H54 (cell line): Measurements from ENCODE around the gene PROC.

Source experiments
- DNase-seq: peaks from one replicate; pipeline ENCODE4 v3.0.0; 2011; ENCODE audit warnings: low spot score, mixed read lengths; ENCODE audit not compliant: insufficient read length
- FAIRE-seq: peaks from 3 replicates; lab custom pipeline; 2011; peaks lifted over from hg19 to GRCh38; lab: Jason Lieb, UNC
- POLR2A ChIP-seq: IDR thresholded peaks from 2 replicates; pipeline ENCODE4 v1.6.1; 2011; ENCODE audit warnings: low read depth, mild to moderate bottlenecking, low read length

Gene PROC

DNA sequence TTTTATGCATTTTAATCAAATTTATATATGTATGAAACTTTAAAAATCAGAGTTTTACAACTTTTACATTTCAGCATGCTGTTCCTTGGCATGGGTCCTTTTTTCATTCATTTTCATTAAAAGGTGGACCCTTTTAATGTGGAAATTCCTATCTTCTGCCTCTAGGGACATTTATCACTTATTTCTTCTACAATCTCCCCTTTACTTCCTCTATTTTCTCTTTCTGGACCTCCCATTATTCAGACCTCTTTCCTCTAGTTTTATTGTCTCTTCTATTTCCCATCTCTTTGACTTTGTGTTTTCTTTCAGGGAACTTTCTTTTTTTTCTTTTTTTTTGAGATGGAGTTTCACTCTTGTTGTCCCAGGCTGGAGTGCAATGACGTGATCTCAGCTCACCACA, 5.7 kb downstream of the PROC start:
- no peak for FAIRE-seq
- no peak for DNase-seq
- TF ChIP-seq POLR2A = no peak

- DNase-seq (no peak), FAIRE-seq (no peak)
- TF ChIP-seq POLR2A = no peak
Observed at GRCh38 chr2:127424598-127425520, 6.6 kb downstream of the PROC start.

- DNase-seq = no peak
- FAIRE-seq = no peak
- no peak for TF ChIP-seq POLR2A
Observed at GRCh38 chr2:127425540-127426490, 7.6 kb downstream of the PROC start.

DNA sequence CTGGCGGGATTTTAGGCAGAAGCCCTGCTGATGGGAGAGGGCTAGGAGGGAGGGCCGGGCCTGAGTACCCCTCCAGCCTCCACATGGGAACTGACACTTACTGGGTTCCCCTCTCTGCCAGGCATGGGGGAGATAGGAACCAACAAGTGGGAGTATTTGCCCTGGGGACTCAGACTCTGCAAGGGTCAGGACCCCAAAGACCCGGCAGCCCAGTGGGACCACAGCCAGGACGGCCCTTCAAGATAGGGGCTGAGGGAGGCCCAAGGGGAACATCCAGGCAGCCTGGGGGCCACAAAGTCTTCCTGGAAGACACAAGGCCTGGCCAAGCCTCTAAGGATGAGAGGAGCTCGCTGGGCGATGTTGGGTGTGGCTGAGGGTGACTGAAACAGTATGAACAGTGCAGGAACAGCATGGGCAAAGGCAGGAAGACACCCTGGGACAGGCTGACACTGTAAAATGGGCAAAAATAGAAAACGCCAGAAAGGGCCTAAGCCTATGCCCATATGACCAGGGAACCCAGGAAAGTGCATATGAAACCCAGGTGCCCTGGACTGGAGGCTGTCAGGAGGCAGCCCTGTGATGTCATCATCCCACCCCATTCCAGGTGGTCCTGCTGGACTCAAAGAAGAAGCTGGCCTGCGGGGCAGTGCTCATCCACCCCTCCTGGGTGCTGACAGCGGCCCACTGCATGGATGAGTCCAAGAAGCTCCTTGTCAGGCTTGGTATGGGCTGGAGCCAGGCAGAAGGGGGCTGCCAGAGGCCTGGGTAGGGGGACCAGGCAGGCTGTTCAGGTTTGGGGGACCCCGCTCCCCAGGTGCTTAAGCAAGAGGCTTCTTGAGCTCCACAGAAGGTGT, 8.5 kb downstream of the PROC start:
- DNase-seq = no peak
- TF ChIP-seq POLR2A = no peak
- FAIRE-seq = no peak

- no peak for FAIRE-seq
- no peak for DNase-seq
- no peak for TF ChIP-seq POLR2A
Observed at GRCh38 chr2:127427376-127428056, 9.3 kb downstream of the PROC start.

GRCh38 chr2:127428057-127428814, 10.0 kb downstream of the PROC start:
- FAIRE-seq (no peak), DNase-seq (no peak)
- no peak for TF ChIP-seq POLR2A

- TF ChIP-seq POLR2A = no peak
- FAIRE-seq (no peak), DNase-seq (no peak)
Observed at GRCh38 chr2:127428815-127429109, 10.5 kb downstream of the PROC start.

GRCh38 chr2:127429291-127429690, 11.1 kb downstream of the PROC start:
- no peak for TF ChIP-seq POLR2A
- DNase-seq (no peak), FAIRE-seq (no peak)

DNA sequence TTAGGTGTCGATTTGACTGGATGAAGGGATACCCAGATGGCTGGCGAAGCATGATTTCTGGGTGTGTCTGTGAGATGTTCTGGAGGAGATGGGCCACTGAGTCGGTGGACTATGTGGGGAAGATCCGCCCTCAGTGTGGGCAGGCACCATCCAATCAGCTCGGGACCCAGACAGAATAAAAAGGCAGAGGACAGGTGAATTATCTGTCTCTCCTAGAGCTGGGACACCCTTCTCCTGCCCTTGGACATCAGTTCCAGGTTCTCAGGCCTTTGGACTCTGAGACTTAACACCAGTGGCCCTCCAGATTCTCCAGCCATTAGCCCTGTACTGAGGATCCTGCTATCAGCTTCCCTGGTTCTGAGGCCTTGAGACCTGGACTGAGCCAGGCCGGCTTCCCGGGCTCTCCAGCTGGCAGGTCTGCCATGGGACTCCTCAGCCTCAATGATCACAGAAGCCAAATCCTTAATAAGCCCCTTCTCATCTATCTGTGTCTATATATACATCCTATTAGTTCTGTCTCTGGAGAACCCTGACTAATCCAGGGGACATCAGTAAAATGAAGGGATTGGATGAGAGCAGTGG, 11.7 kb downstream of the PROC start:
- FAIRE-seq = no peak
- TF ChIP-seq POLR2A = no peak
- DNase-seq = no peak

DNA sequence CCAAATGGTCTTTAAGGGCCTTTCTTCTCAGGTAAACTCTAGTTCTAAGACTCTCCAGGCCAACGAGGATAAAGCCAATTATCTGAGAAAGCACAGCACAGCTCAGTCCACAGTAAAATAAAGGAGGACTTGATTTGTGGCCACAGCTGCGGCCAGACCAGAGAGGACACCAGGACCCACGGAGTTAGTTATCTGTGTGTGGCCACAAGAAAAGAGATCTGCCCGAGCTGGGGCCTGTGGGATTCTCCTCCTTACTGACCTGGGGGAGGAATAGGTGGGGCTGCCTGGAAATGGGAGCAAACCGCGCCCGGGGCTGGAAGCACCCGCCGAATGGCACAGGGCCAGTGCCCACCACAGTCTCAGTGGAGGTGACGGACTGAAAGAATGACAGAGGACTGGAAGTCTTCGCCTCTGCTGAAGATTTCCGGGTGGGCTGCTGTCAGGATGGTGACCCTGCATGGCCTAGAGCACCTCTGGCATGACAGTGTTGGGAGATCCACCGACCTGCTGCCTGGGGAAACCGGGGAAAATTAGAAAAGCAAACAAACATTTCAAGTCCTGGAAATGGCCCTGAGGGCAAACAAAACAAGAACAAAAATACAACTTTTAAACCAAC, 13.3 kb downstream of the PROC start:
- TF ChIP-seq POLR2A = no peak
- no peak for FAIRE-seq

DNA sequence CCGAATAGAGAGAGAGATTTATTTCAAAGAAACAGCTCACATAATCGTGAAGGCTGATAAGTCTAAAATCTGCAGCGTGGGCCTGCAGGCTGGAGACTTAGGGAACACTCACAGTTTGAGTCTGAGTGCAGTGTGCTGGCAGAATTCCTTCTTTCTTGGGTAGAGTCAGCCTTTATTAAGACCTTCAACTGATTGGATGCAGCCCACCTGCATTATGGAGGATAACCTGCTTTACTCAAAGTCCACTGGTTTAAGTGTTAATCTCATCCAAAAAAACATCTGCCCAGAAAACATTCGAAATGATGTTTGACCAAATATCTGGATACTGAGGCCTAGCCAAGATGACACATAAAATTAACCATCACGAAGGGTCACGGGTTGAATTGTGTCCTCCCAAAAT, 16.3 kb downstream of the PROC start:
- no peak for TF ChIP-seq POLR2A
- no peak for DNase-seq
- FAIRE-seq = no peak

More for the DNA sequence above, 13.3 kb downstream of the PROC start:
- no peak for DNase-seq
